GM08714 (cell line): ENCODE data around the gene PDE4D.
"Not testable (repeated sequence)": the region's sequence is repeated elsewhere in the genome, so short reads cannot be mapped to it uniquely, and the experiment has no call there.

ENCODE experiments used
- H3K4me3 ChIP-seq: fragments of 200-500 bp; sonication (Bioruptor generic); 2 replicates; pipeline ENCODE4 v1.5.1; 2014; ENCODE audit warnings: mild to moderate bottlenecking, low read length, inconsistent platforms
- ZNF274 ChIP-seq: IDR thresholded peaks from 2 replicates; pipeline ENCODE4 v1.6.1; 2012; ENCODE audit warnings: mild to moderate bottlenecking, low read depth, low read length

Gene PDE4D

GRCh38 chr5:58967597-58968281, 925.8 kb downstream of the PDE4D start:
- no peak overlapping the region for H3K4me3 ChIP-seq
- no peak for TF ChIP-seq ZNF274

DNA sequence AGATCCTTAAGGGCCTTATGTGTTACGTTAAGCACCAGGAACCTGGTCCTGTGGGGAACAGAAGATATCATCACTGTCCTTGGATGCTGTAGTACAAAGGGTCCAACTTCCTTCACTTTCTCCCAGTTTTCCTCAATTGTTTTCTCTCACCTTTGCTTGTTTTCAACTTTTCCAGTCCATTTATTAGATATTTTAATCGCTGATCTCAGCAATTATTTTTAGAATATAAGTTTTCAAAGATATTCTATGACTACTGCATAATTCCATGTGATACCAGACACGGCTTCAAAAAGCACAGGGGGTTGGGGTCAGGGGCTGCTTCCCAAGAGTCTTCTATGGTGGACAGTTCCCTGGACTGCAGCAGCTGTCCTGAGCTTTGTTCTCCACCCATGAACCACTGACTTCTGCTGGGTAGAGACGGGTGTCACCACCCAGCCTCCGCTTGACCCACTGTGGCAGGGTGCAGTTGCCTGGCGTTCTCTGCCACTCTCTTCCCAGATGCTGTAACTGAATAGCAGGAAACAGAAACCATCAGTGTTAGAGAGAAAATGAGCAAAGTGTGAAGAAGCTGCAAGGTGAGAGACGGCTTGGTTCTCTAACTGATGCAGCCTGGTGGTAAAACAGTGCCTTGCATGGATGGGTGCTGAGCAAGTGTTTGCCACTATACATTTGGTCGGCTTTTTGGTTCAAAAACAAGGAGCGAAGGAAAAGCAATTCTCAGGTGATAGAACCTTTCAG, 927.7 kb downstream of the PDE4D start:
- TF ChIP-seq ZNF274, result no peak

GRCh38 chr5:58963821-58964220, 929.7 kb downstream of the PDE4D start:
- no peak overlapping the region for H3K4me3 ChIP-seq
- no peak for TF ChIP-seq ZNF274

More for the DNA sequence above, 927.7 kb downstream of the PDE4D start:
- H3K4me3 ChIP-seq, result no peak overlapping the region

DNA sequence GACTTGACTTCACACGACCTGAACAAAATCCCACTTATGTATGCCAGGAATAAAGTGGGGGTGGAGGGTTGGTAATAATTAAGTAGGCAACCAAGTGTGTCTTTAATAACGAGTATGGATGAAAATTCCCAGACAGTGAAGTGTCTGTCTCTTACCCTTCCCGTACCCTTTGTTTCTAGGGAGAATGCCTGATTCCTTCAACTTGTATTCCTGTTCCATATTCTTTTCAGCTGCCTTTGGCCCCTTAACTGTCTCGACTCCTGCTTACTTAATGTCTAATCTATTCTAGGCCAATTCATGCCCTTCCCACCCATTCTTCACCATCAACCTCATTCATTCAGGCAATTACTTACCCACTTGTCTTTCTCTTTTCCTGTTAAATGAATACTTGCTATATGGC, 930.2 kb downstream of the PDE4D start:
- TF ChIP-seq ZNF274, result no peak
- no peak overlapping the region for H3K4me3 ChIP-seq

- no peak for TF ChIP-seq ZNF274
- no peak overlapping the region for H3K4me3 ChIP-seq
Measured at GRCh38 chr5:58961631-58962280, 931.8 kb downstream of the PDE4D start.

- no peak overlapping the region for H3K4me3 ChIP-seq
- no peak for TF ChIP-seq ZNF274
Measured at GRCh38 chr5:58958701-58959100, 934.8 kb downstream of the PDE4D start.

DNA sequence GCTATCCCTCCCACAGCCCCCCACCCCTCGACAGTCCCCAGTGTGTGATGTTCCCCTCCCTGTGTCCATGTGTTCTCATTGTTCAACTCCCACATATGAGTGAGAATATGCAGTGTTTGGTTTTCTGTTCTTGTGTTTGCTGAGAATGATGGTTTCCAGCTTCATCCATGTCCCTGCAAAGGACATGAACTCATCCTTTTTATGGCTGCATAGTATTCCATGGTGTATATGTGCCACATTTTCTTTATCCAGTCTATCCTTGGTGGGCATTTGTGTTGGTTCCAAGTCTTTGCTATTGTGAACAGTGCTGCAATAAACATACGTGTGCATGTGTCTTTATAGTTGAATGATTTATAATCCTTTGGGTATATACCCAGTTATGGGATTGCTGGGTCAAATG, 940.3 kb downstream of the PDE4D start:
- H3K4me3 ChIP-seq, result not testable (repeated sequence)

- no peak overlapping the region for H3K4me3 ChIP-seq
- no peak for TF ChIP-seq ZNF274
Measured at GRCh38 chr5:58950224-58950623, 943.3 kb downstream of the PDE4D start.

GRCh38 chr5:58946230-58946629, 947.3 kb downstream of the PDE4D start:
- TF ChIP-seq ZNF274, result no peak

GRCh38 chr5:58944221-58944620, 949.3 kb downstream of the PDE4D start:
- no peak for TF ChIP-seq ZNF274

More at GRCh38 chr5:58946230-58946629, 947.3 kb downstream of the PDE4D start:
- H3K4me3 ChIP-seq, result no peak overlapping the region

DNA sequence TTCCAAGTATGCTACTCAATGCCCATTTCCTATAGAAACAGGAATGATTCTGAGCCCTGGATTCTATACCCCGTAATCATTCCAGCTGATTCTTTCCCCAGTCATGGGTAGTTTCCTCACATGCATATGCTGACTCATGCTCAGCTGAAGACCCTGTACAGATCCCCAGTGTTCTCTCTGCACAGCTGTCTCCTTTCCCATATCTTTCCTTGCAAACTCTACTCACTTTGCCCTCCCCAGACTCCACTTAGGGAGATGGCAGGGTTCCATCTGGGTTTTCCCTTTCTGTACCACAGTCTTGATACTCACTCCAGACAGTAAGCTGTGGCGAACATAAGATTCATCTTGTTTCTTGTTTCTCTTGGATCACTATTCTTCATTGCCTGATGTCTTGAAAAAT, 953.1 kb downstream of the PDE4D start:
- TF ChIP-seq ZNF274, result no peak

More at GRCh38 chr5:58944221-58944620, 949.3 kb downstream of the PDE4D start:
- H3K4me3 ChIP-seq, result no peak overlapping the region

GRCh38 chr5:58939664-58940063, 953.9 kb downstream of the PDE4D start:
- no peak overlapping the region for H3K4me3 ChIP-seq
- TF ChIP-seq ZNF274, result no peak

More for the DNA sequence above, 953.1 kb downstream of the PDE4D start:
- H3K4me3 ChIP-seq, result no peak overlapping the region

GRCh38 chr5:58938563-58939424, 954.7 kb downstream of the PDE4D start:
- no peak overlapping the region for H3K4me3 ChIP-seq
- TF ChIP-seq ZNF274, result no peak
